Mammary epithelial cell (primary cell): ENCODE data around the gene EML5.

Experiments
- CTCF ChIP-seq, 2 donors: IDR thresholded peaks in 1 of 2; conservative IDR thresholded peaks in 1 of 2; 2 replicates each; pipeline ENCODE4 v1.5.1; 2011 to 2012; ENCODE audit warnings: inconsistent platforms in 2 of 2, low read length in 2 of 2, mild to moderate bottlenecking in 2 of 2, control low read depth in 1 of 2, low read depth in 1 of 2; ENCODE audit not compliant: insufficient read depth in 1 of 2; ENCODE audit errors: extremely low read depth in 1 of 2
- EZH2 ChIP-seq: IDR thresholded peaks from 2 replicates; pipeline ENCODE4 v1.6.1; 2012; ENCODE audit warnings: low read length, inconsistent platforms, borderline replicate concordance

- no peak for TF ChIP-seq CTCF (conservative IDR thresholded peaks at IDR 0.05 in 1 of 2, IDR thresholded peaks at IDR 0.05 in 1 of 2; ENCODE audit: extremely low read depth in 1 of 2, insufficient read depth in 1 of 2, low read depth in 1 of 2, low read length in 2 of 2)
- TF ChIP-seq EZH2 = no peak
Measured at GRCh38 chr14:88823968-88824313, 31.2 kb upstream of the EML5 start.
